Endothelial cell (in vitro differentiated cells): ENCODE measurements around the gene HTR1D. TPM values are rescaled to one million over a fixed set of nuclear protein-coding genes. Genes with fewer than 3 reads are reported as not detected.

Experiments used
- DNase-seq: peaks from one replicate; pipeline ENCODE4 v3.0.0; 2021; ENCODE audit warnings: low spot score
- H3K27ac Mint-ChIP-seq: one replicate; pipeline ENCODE4 v1.8.0; 2021; ENCODE audit warnings: mixed read lengths, inconsistent platforms; ENCODE audit not compliant: unreplicated experiment
- H3K27me3 Mint-ChIP-seq: one replicate; pipeline ENCODE4 v1.8.0; 2021; ENCODE audit warnings: mild to moderate bottlenecking, moderate library complexity, mixed read lengths, inconsistent platforms; ENCODE audit not compliant: unreplicated experiment
- H3K36me3 Mint-ChIP-seq: one replicate; pipeline ENCODE4 v1.8.0; 2021; ENCODE audit warnings: mild to moderate bottlenecking, low read depth, mixed read lengths, inconsistent platforms; ENCODE audit not compliant: unreplicated experiment
- H3K4me1 Mint-ChIP-seq: one replicate; pipeline ENCODE4 v1.8.0; 2021; ENCODE audit warnings: mild to moderate bottlenecking, mixed read lengths, inconsistent platforms; ENCODE audit not compliant: unreplicated experiment
- H3K4me3 Mint-ChIP-seq: one replicate; pipeline ENCODE4 v1.8.0; 2021; ENCODE audit warnings: mild to moderate bottlenecking, mixed read lengths, inconsistent platforms; ENCODE audit not compliant: unreplicated experiment
- H3K9me3 Mint-ChIP-seq: one replicate; pipeline ENCODE4 v1.8.0; 2021; ENCODE audit warnings: mixed read lengths, inconsistent platforms; ENCODE audit not compliant: unreplicated experiment
- total RNA-seq: library from RNA; stranded (reverse); fragmentation: NEBNext Ultra II Directional; extraction: Animal tissue kit (Norgen Biotek cat#: 25700); gene quantifications from one replicate; pipeline ENCODE4 v1.2.1, GENCODE V29; 2021; ENCODE audit not compliant: unreplicated experiment
- TF ChIP-seq, protein P1 (sequence below): fragments of 200-600 bp; sonication (generic); IDR thresholded peaks from one replicate; pipeline ENCODE4 v1.5.0; 2021; ENCODE audit warnings: antibody characterized with exemption; ENCODE audit not compliant: unreplicated experiment

The HTR1D gene
- total RNA-seq, 1 donor from 2014 or later: 0.54 TPM

DNA sequence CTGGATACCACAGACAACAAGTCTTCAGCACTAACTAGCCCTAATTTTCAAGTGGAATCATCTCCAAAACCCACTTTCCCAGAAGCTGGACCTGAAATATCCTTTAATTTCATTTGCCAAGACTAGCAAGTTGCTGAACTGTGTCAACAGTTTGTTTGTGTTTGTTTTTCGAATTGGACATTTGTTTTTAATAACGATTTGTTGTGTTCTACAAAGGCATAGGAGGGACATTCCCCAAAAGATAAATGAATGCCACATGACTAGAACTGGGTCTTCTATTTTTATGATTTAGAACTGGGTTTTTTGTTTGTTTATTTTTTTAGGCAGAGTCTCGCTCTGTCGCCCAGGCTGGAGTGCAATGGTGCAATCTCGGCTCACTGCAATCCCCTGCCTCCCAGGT is 66.6 kb downstream of the HTR1D start:
- H3K4me3 Mint-ChIP-seq: no peak overlapping the region
- H3K27ac Mint-ChIP-seq: no peak overlapping the region
- TF ChIP-seq, protein P1, sequence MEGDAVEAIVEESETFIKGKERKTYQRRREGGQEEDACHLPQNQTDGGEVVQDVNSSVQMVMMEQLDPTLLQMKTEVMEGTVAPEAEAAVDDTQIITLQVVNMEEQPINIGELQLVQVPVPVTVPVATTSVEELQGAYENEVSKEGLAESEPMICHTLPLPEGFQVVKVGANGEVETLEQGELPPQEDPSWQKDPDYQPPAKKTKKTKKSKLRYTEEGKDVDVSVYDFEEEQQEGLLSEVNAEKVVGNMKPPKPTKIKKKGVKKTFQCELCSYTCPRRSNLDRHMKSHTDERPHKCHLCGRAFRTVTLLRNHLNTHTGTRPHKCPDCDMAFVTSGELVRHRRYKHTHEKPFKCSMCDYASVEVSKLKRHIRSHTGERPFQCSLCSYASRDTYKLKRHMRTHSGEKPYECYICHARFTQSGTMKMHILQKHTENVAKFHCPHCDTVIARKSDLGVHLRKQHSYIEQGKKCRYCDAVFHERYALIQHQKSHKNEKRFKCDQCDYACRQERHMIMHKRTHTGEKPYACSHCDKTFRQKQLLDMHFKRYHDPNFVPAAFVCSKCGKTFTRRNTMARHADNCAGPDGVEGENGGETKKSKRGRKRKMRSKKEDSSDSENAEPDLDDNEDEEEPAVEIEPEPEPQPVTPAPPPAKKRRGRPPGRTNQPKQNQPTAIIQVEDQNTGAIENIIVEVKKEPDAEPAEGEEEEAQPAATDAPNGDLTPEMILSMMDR: no peak
- H3K4me1 Mint-ChIP-seq: peaks cover 21% of the 10 kb centered on the region
- no peaks in the 10 kb centered on the region for H3K36me3 Mint-ChIP-seq
- H3K27me3 Mint-ChIP-seq: no peaks in the 10 kb centered on the region
- H3K9me3 Mint-ChIP-seq: no peaks in the 10 kb centered on the region
- DNase-seq: no peak

DNA sequence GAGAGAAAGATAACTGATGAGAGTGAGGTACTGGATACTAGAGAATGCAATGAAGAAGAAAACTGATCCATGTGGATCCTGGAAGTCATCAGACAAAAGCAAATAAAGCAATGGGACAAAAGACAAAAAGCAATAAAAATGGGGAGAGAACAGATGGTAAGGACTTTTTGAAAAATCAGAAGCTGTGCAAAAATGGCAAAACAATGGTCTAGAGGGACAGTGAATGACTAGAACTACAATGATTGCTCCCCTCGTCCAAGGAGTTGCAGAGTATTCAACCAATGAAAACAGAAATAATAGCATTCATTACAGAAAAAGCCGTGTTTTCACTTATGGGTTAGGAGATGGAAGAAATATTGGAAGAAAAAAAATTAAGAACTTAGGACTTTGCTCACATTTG is 67.2 kb downstream of the HTR1D start:
- no peaks in the 10 kb centered on the region for H3K27me3 Mint-ChIP-seq
- TF ChIP-seq, protein P1: no peak
- no peaks in the 10 kb centered on the region for H3K36me3 Mint-ChIP-seq
- no peak overlapping the region for H3K4me3 Mint-ChIP-seq
- no peaks in the 10 kb centered on the region for H3K9me3 Mint-ChIP-seq
- DNase-seq: no peak
- H3K4me1 Mint-ChIP-seq: peaks cover 17% of the 10 kb centered on the region
- no peak overlapping the region for H3K27ac Mint-ChIP-seq

DNA sequence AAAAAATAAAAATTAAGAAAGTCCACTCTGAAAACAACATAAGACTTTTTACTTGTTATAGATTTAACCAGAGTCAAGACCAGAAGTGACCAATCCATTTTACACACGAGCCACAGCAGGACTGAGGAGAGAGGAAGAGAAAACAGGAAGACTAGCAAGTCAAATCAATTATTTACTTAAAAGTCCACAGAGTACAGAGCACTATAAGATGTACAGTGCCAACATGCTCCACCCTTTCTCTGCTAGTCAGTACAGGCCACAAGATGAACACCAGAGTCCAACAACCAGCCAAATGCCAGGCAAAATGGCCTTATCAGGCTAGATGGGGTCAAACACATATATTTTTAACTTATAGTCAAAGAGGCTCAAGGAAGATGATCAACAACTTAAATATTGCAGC is 68.2 kb downstream of the HTR1D start:
- Mint-ChIP-seq H3K9me3 (no peaks in the 10 kb centered on the region), H3K27me3 (peaks cover 1% of the 10 kb centered on the region), H3K27ac (no peak overlapping the region), H3K4me3 (no peak overlapping the region), H3K36me3 (peaks cover 4% of the 10 kb centered on the region), H3K4me1 (peaks cover 14% of the 10 kb centered on the region)
- TF ChIP-seq, protein P1: no peak
- no peak for DNase-seq

DNA sequence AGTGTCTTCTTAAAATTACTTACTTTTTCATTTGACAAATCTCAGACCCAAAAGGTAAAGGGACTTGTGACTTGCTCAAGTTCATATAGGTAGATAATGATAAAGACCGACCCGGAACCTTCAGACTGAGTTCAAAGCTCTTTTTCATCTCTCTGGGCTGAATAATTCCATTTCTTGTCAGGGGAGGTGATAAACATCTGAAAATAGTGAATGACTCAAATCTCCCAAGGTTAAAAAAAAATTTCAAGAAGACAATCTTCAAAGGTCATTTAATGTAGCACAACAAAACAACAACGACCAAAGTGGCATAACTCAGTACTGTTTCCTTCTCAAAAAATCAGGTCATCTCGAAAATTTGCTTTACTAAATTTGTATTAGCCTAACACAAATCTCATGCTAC is 69.2 kb downstream of the HTR1D start:
- TF ChIP-seq, protein P1: no peak
- DNase-seq: no peak
- Mint-ChIP-seq H3K4me1 (peaks cover 12% of the 10 kb centered on the region), H3K27ac (no peak overlapping the region), H3K27me3 (peaks cover 1% of the 10 kb centered on the region), H3K36me3 (peaks cover 4% of the 10 kb centered on the region), H3K9me3 (no peaks in the 10 kb centered on the region), H3K4me3 (no peak overlapping the region)

Other genes with a start within 250 kb of the HTR1D start
- not detected for gene LACTBL1, start 244.6 kb downstream of the HTR1D start, total RNA-seq
- gene TEX46, start 201.7 kb downstream of the HTR1D start, total RNA-seq: not detected
- gene KDM1A, start 198.0 kb downstream of the HTR1D start, total RNA-seq: 105 TPM
- gene LUZP1, start 48.6 kb downstream of the HTR1D start, total RNA-seq: 103 TPM
- gene HNRNPR, start 126.8 kb upstream of the HTR1D start, total RNA-seq: 146 TPM
- 26.0 TPM for gene ZNF436, start 152.3 kb upstream of the HTR1D start, total RNA-seq
- 9.7 TPM for gene TCEA3, start 207.2 kb upstream of the HTR1D start, total RNA-seq